SK-N-MC (cell line): Measurements from ENCODE around the gene FBXL22.

ENCODE experiments used
- EZH2 ChIP-seq: fragments of 200-600 bp; sonication (generic); IDR thresholded peaks from one replicate; pipeline ENCODE4 v1.6.1; 2017; ENCODE audit warnings: antibody characterized with exemption
- FOXP2 ChIP-seq: optimal IDR thresholded peaks from 2 replicates; pipeline ENCODE3; 2011; ENCODE audit warnings: mild to moderate bottlenecking, moderate library complexity; ENCODE audit not compliant: insufficient read depth; ENCODE audit errors: extremely low read length, control extremely low read depth
- POLR2AphosphoS5 ChIP-seq: IDR thresholded peaks from 2 replicates; pipeline ENCODE4 v1.6.1; 2012; ENCODE audit warnings: mild to moderate bottlenecking, low read depth, low read length, borderline replicate concordance

DNA sequence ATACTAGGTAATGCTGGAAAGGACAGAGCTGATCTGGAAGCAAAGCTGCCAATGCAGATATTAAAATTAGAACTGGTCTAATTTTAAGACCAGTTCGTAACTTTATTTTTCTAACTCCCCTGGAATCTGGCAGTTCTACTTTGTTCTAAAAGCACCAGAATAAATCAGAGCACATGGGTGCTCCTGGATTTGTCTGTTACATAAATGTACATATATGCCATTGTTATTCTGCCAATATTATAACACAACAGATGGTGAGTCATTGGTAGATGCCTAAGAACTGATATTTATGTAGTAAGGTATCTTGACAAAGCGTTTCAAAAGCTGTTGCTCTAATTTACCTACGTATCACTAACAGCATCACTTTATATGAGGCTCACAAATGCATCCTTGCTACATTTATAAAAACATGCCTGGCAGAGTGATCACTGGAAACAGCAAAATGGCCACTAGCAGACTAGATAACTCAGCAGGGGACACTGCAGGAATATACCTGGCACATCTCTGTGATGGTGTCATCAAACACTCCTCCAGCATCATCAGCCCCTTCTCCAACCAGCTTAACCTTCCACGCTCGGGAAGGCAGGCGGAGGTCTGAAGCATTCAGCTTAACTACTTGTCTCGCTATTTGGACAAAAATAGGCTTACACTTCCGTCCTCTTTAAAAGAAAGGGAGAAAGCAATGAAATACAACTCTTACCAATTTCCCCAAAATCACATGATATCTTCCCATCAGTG is 26.2 kb downstream of the FBXL22 start:
- TF ChIP-seq POLR2AphosphoS5 (no peak), FOXP2 (no peak), EZH2 (no peak)
